ENCODE data around the gene GLT6D1. TPM values are rescaled to one million over a fixed set of nuclear protein-coding genes. Genes with fewer than 3 reads are reported as not detected.

The GLT6D1 gene
- total and polyA plus RNA-seq, 2 of the 8 experiments (the other 6 are each of a cell fraction or from before 2014, with no cell fraction given), result 1.3 to 2.1 TPM

DNA sequence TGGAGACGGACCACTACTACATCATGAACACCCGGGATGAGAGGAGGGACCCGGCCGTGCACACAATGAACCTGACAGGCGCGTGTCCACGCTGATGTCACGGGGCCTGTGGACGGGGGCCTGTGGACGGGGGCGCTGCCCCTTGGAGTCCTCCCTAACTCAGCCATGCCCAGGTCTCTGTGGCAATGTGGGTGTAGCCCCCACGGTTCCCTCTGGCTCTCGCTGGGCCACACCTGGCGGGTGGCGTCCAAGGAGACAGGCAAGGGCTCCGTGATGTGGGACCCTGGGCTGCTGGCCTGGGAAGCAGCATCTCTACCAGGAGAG is 55.7 kb downstream of the GLT6D1 start:
- Histone ChIP-seq H3K14ac (ENCODE audit: insufficient read length) (no peak overlapping the region), H4K8ac (ENCODE audit: extremely low read depth, insufficient read depth, low read length) (no peak overlapping the region), H3K79me2 (ENCODE audit: control insufficient read depth in 1 of 2, insufficient read depth in 2 of 2, low read length in 2 of 2) (no peaks in the 10 kb centered on the region), H3K18ac (ENCODE audit: extremely low read depth, low read length) (no peak overlapping the region), H3K79me1 (ENCODE audit: low read depth, low read length) (no peaks in the 10 kb centered on the region), H3K36me3 (ENCODE audit: control insufficient read depth in 2 of 4, insufficient read depth in 4 of 4, low read length in 3 of 4) (no peaks in the 10 kb centered on the region), H4K20me1 (replicated peaks in 1 of 2; ENCODE audit: control insufficient read depth in 1 of 2, insufficient read depth in 2 of 2, low read length in 2 of 2) (no peaks in the 10 kb centered on the region), H3K9ac (replicated peaks in 1 of 4; ENCODE audit: extremely low read depth in 1 of 4, low read depth in 3 of 4, low read length in 3 of 4) (no peak overlapping the region), H3K56ac (replicated peaks; ENCODE audit: insufficient read length, low read depth, low read length) (no peak overlapping the region), H3K9me3 (ENCODE audit: insufficient read depth in 2 of 2, low read depth in 1 of 2, low read length in 1 of 2) (peaks cover 2 to 3% of the 10 kb centered on the region in 2 experiments; a peak in 1 of 4 replicates), H3K27me3 (replicated peaks in 1 of 4; ENCODE audit: control insufficient read depth in 3 of 4, extremely low read depth in 1 of 4, insufficient read depth in 3 of 4, low read length in 3 of 4) (no peaks in the 10 kb centered on the region), H3K4me3 (ENCODE audit: extremely low read depth in 1 of 4, insufficient read depth in 2 of 4, low read depth in 3 of 4, low read length in 4 of 4) (no peak overlapping the region), H2BK20ac (ENCODE audit: low read length) (no peak overlapping the region), H2AFZ (ENCODE audit: low read length) (no peak overlapping the region), H3K4me1 (replicated peaks in 1 of 4; ENCODE audit: control insufficient read depth in 3 of 4, insufficient read depth in 4 of 4, low read length in 3 of 4) (no peaks in the 10 kb centered on the region; a peak in 1 of 7 replicates), H3K27ac (ENCODE audit: low read depth, low read length) (no peak overlapping the region), H3K23me2 (ENCODE audit: low read depth, low read length) (peaks cover 11% of the 10 kb centered on the region; the same call in 1 of the 2 replicates), H3K4me2 (ENCODE audit: insufficient read depth in 1 of 2, low read depth in 2 of 2, low read length in 2 of 2) (no peak overlapping the region), H2BK5ac (ENCODE audit: low read depth, low read length) (no peak overlapping the region), H3K23ac (ENCODE audit: insufficient read length) (no peak overlapping the region), H4K91ac (replicated peaks; ENCODE audit: insufficient read length, low read length) (no peak overlapping the region), H4K5ac (ENCODE audit: insufficient read length, low read depth, low read length) (no peak overlapping the region), H3K4ac (replicated peaks; ENCODE audit: insufficient read length, low read depth, low read length) (no peak overlapping the region), H2BK15ac (ENCODE audit: low read length) (no peak overlapping the region), H2AK5ac (ENCODE audit: low read depth, low read length) (no peak overlapping the region), H2BK120ac (replicated peaks; ENCODE audit: low read depth, low read length) (no peak overlapping the region), H2BK12ac (ENCODE audit: low read depth, low read length) (no peak overlapping the region)
- FAIRE-seq (no peak), DNase-seq (ENCODE audit: low read depth in 1 of 2, low spot score in 2 of 2) (peak in 1 of 2 experiments; percentile 11)
- WGBS, 2 experiments (ENCODE audit: extremely low coverage in 1 of 2, insufficient coverage in 1 of 2, insufficient read length in 1 of 2, insufficient replicate concordance in 2 of 2, low coverage in 1 of 2, low lambda C conversion rate in 2 of 2, missing lambda C conversion rate in 1 of 2), result 94% methylated on average over 16 of the region's 16 CpGs; no CpG with 5 or more reads in 1 of the 2 experiments
- CTCF ChIA-PET (ENCODE audit: partially characterized antibody), result interaction anchor here (2.0 to 2.1 kb wide), 2 partner anchors 17 to 20 kb away, joined by 11 to 12 read pairs; no protein-coding TSS in a partner anchor
- TF ChIP-seq POLR2AphosphoS5 (IDR thresholded peaks at IDR 0.05; ENCODE audit: low read depth, low read length), result no peak
- no peak for TF ChIP-seq SP4 (IDR thresholded peaks at IDR 0.05; ENCODE audit: low read length)
- TF ChIP-seq, protein P1, sequence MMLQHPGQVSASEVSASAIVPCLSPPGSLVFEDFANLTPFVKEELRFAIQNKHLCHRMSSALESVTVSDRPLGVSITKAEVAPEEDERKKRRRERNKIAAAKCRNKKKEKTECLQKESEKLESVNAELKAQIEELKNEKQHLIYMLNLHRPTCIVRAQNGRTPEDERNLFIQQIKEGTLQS (IDR thresholded peaks at IDR 0.05; ENCODE audit: insufficient read depth, low read depth, low read length), result no peak
- no peak for TF ChIP-seq TAF1 (IDR thresholded peaks at IDR 0.05; ENCODE audit: low read depth, low read length)
- TF ChIP-seq EZH2 (IDR thresholded peaks at IDR 0.05; ENCODE audit: low read depth, low read length, severe bottlenecking), result no peak
- TF ChIP-seq RAD21 (IDR thresholded peaks at IDR 0.05 in 1 of 2, conservative IDR thresholded peaks at IDR 0.05 in 1 of 2; ENCODE audit: low read depth in 2 of 2, low read length in 2 of 2), result no peak
- TF ChIP-seq CEBPB (IDR thresholded peaks at IDR 0.05; ENCODE audit: low read depth, low read length), result no peak
- TF ChIP-seq, protein P2, sequence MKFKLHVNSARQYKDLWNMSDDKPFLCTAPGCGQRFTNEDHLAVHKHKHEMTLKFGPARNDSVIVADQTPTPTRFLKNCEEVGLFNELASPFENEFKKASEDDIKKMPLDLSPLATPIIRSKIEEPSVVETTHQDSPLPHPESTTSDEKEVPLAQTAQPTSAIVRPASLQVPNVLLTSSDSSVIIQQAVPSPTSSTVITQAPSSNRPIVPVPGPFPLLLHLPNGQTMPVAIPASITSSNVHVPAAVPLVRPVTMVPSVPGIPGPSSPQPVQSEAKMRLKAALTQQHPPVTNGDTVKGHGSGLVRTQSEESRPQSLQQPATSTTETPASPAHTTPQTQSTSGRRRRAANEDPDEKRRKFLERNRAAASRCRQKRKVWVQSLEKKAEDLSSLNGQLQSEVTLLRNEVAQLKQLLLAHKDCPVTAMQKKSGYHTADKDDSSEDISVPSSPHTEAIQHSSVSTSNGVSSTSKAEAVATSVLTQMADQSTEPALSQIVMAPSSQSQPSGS (IDR thresholded peaks at IDR 0.05; ENCODE audit: low read length), result no peak
- POLR2A ChIA-PET (ENCODE audit: partially characterized antibody), result no interaction called here

Data from H1 (cell line).